ENCODE measurements around the gene DOK6.
A peak's percentile ranks its signal among the peaks of the same experiment; 100 is the strongest.

The DOK6 gene

GRCh38 chr18:69444221-69444620, 43.5 kb downstream of the DOK6 start:
- no peak for DNase-seq

GRCh38 chr18:69447886-69448285, 47.2 kb downstream of the DOK6 start:
- no peak for DNase-seq

- no peak for DNase-seq
Measured at GRCh38 chr18:69455125-69455524, 54.4 kb downstream of the DOK6 start.

- peak in 1 of 6 experiments; percentile 1 for DNase-seq
Measured at GRCh38 chr18:69469444-69469919, 68.8 kb downstream of the DOK6 start.

GRCh38 chr18:69480460-69480859, 79.8 kb downstream of the DOK6 start:
- no peak for DNase-seq

- DNase-seq: no peak
Measured at GRCh38 chr18:69483574-69483973, 82.9 kb downstream of the DOK6 start.

- no peak for DNase-seq
Measured at GRCh38 chr18:69484699-69485396, 84.2 kb downstream of the DOK6 start.

- no peak for DNase-seq
Measured at GRCh38 chr18:69487488-69488394, 87.1 kb downstream of the DOK6 start.

- no peak for DNase-seq
Measured at GRCh38 chr18:69490072-69490471, 89.4 kb downstream of the DOK6 start.

GRCh38 chr18:69490813-69491212, 90.1 kb downstream of the DOK6 start:
- DNase-seq: no peak

GRCh38 chr18:69491576-69491975, 90.9 kb downstream of the DOK6 start:
- no peak for DNase-seq

GRCh38 chr18:69492861-69493260, 92.2 kb downstream of the DOK6 start:
- DNase-seq: no peak

- no peak for DNase-seq
Measured at GRCh38 chr18:69494841-69495240, 94.2 kb downstream of the DOK6 start.

GRCh38 chr18:69495338-69495737, 94.7 kb downstream of the DOK6 start:
- DNase-seq: no peak

GRCh38 chr18:69495841-69496533, 95.3 kb downstream of the DOK6 start:
- no peak for DNase-seq

- DNase-seq: no peak
Measured at GRCh38 chr18:69518989-69519388, 118.3 kb downstream of the DOK6 start.

GRCh38 chr18:69523582-69523981, 122.9 kb downstream of the DOK6 start:
- no peak for DNase-seq

- DNase-seq: no peak
Measured at GRCh38 chr18:69528435-69528834, 127.7 kb downstream of the DOK6 start.

GRCh38 chr18:69529151-69529550, 128.5 kb downstream of the DOK6 start:
- DNase-seq: no peak

- no peak for DNase-seq
Measured at GRCh38 chr18:69531973-69532372, 131.3 kb downstream of the DOK6 start.

- DNase-seq: no peak
Measured at GRCh38 chr18:69537183-69537582, 136.5 kb downstream of the DOK6 start.

GRCh38 chr18:69538849-69539248, 138.2 kb downstream of the DOK6 start:
- no peak for DNase-seq

- no peak for DNase-seq
Measured at GRCh38 chr18:69539404-69539803, 138.7 kb downstream of the DOK6 start.

All from stimulated activated naive CD4-positive, alpha-beta T cell (primary cell).